ENCODE data around the gene HYAL4.
A peak's percentile ranks its signal among the peaks of the same experiment; 100 is the strongest.
"Not testable (repeated sequence)": the region's sequence is repeated elsewhere in the genome, so short reads cannot be mapped to it uniquely, and the experiment has no call there.

The HYAL4 gene

GRCh38 chr7:123846217-123846891, 1.4 kb downstream of the HYAL4 start:
- DNase-seq (ENCODE audit: low spot score): peak; percentile 36

- DNase-seq (ENCODE audit: low spot score): no peak
These were observed 2.9 kb downstream of the HYAL4 start for GRCh38 chr7:123847868-123848267.

- no peak for DNase-seq (ENCODE audit: low spot score)
These were observed 4.9 kb downstream of the HYAL4 start for GRCh38 chr7:123849855-123850254.

- not testable (repeated sequence) for DNase-seq (ENCODE audit: low spot score)
These were observed 6.4 kb downstream of the HYAL4 start for GRCh38 chr7:123851404-123851803.

- DNase-seq (ENCODE audit: low spot score): not testable (repeated sequence)
These were observed 9.3 kb downstream of the HYAL4 start for GRCh38 chr7:123854291-123854690.

- not testable (repeated sequence) for DNase-seq (ENCODE audit: low spot score)
These were observed 11.5 kb downstream of the HYAL4 start for GRCh38 chr7:123856428-123856827.

GRCh38 chr7:123860848-123861247, 15.9 kb downstream of the HYAL4 start:
- no peak for DNase-seq (ENCODE audit: low spot score)

GRCh38 chr7:123862775-123863174, 17.8 kb downstream of the HYAL4 start:
- no peak for DNase-seq (ENCODE audit: low spot score)

GRCh38 chr7:123863461-123863860, 18.5 kb downstream of the HYAL4 start:
- no peak for DNase-seq (ENCODE audit: low spot score)

GRCh38 chr7:123864012-123864411, 19.0 kb downstream of the HYAL4 start:
- DNase-seq (ENCODE audit: low spot score): no peak

GRCh38 chr7:123864436-123864835, 19.5 kb downstream of the HYAL4 start:
- no peak for DNase-seq (ENCODE audit: low spot score)

- no peak for DNase-seq (ENCODE audit: low spot score)
These were observed 20.0 kb downstream of the HYAL4 start for GRCh38 chr7:123864966-123865365.

- DNase-seq (ENCODE audit: low spot score): peak; percentile 70
These were observed 20.6 kb downstream of the HYAL4 start for GRCh38 chr7:123865517-123866117.

GRCh38 chr7:123867225-123867624, 22.3 kb downstream of the HYAL4 start:
- DNase-seq (ENCODE audit: low spot score): no peak

- peak; percentile 69 for DNase-seq (ENCODE audit: low spot score)
These were observed 27.3 kb downstream of the HYAL4 start for GRCh38 chr7:123871998-123872867.

GRCh38 chr7:123872908-123873307, 27.9 kb downstream of the HYAL4 start:
- no peak for DNase-seq (ENCODE audit: low spot score)

GRCh38 chr7:123876557-123877256, 31.7 kb downstream of the HYAL4 start:
- no peak for DNase-seq (ENCODE audit: low spot score)

- DNase-seq (ENCODE audit: low spot score): no peak
These were observed 34.7 kb downstream of the HYAL4 start for GRCh38 chr7:123879628-123880027.

GRCh38 chr7:123881300-123881699, 36.3 kb downstream of the HYAL4 start:
- no peak for DNase-seq (ENCODE audit: low spot score)

- no peak for DNase-seq (ENCODE audit: low spot score)
These were observed 38.2 kb downstream of the HYAL4 start for GRCh38 chr7:123883154-123883553.

- DNase-seq (ENCODE audit: low spot score): no peak
These were observed 43.2 kb downstream of the HYAL4 start for GRCh38 chr7:123888192-123888591.

- not testable (repeated sequence) for DNase-seq (ENCODE audit: low spot score)
These were observed 49.8 kb downstream of the HYAL4 start for GRCh38 chr7:123894753-123895152.
